RPMI8226 (cell line): Measurements from ENCODE around the gene ADAMTS16.
A peak's percentile ranks its signal among the peaks of the same experiment; 100 is the strongest.

ENCODE experiments used
- DNase-seq: peaks from one replicate; pipeline ENCODE4 v3.0.0-alpha.2; 2015

The ADAMTS16 gene

GRCh38 chr5:5318426-5319190, 178.5 kb downstream of the ADAMTS16 start:
- no peak for DNase-seq

GRCh38 chr5:5320062-5320805, 180.1 kb downstream of the ADAMTS16 start:
- DNase-seq, result no peak

- no peak for DNase-seq
Observed at GRCh38 chr5:5321137-5321536, 181.0 kb downstream of the ADAMTS16 start.

GRCh38 chr5:5323551-5323950, 183.4 kb downstream of the ADAMTS16 start:
- no peak for DNase-seq

GRCh38 chr5:5326115-5326758, 186.1 kb downstream of the ADAMTS16 start:
- no peak for DNase-seq

- DNase-seq, result peak; percentile 22
Observed at GRCh38 chr5:5327126-5327525, 187.0 kb downstream of the ADAMTS16 start.

GRCh38 chr5:5330728-5331452, 190.8 kb downstream of the ADAMTS16 start:
- DNase-seq, result no peak

GRCh38 chr5:5331848-5332247, 191.7 kb downstream of the ADAMTS16 start:
- no peak for DNase-seq

- DNase-seq, result no peak
Observed at GRCh38 chr5:5332287-5332686, 192.2 kb downstream of the ADAMTS16 start.

- DNase-seq, result no peak
Observed at GRCh38 chr5:5335107-5335506, 195.0 kb downstream of the ADAMTS16 start.

- no peak for DNase-seq
Observed at GRCh38 chr5:5335700-5336264, 195.7 kb downstream of the ADAMTS16 start.

GRCh38 chr5:5339257-5339656, 199.1 kb downstream of the ADAMTS16 start:
- DNase-seq, result no peak

GRCh38 chr5:5340206-5340729, 200.1 kb downstream of the ADAMTS16 start:
- no peak for DNase-seq

GRCh38 chr5:5341531-5342292, 201.6 kb downstream of the ADAMTS16 start:
- DNase-seq, result no peak

- DNase-seq, result no peak
Observed at GRCh38 chr5:5342784-5343183, 202.7 kb downstream of the ADAMTS16 start.

- DNase-seq, result no peak
Observed at GRCh38 chr5:5343568-5343967, 203.4 kb downstream of the ADAMTS16 start.

- no peak for DNase-seq
Observed at GRCh38 chr5:5344051-5344571, 204.0 kb downstream of the ADAMTS16 start.

GRCh38 chr5:5344606-5345005, 204.5 kb downstream of the ADAMTS16 start:
- DNase-seq, result no peak

GRCh38 chr5:5347442-5347841, 207.3 kb downstream of the ADAMTS16 start:
- no peak for DNase-seq

GRCh38 chr5:5348135-5348534, 208.0 kb downstream of the ADAMTS16 start:
- no peak for DNase-seq

GRCh38 chr5:5348576-5348975, 208.4 kb downstream of the ADAMTS16 start:
- no peak for DNase-seq

- DNase-seq, result no peak
Observed at GRCh38 chr5:5350101-5350500, 210.0 kb downstream of the ADAMTS16 start.
